HFF-Myc (cell line): Measurements from ENCODE around the gene ABCA2.

Source experiments
- DNase-seq: peaks from one replicate; pipeline ENCODE4 v3.0.0-alpha.2; 2011; ENCODE audit warnings: low read depth; ENCODE audit errors: extremely low read depth
- H3K4me3 ChIP-seq: replicated peaks from 2 replicates; pipeline ENCODE4 v1.5.1; 2011; ENCODE audit warnings: low read depth, mild to moderate bottlenecking, control low read depth, low read length
- CTCF ChIP-seq: IDR thresholded peaks from 2 replicates; pipeline ENCODE4 v1.5.1; 2012; ENCODE audit warnings: mild to moderate bottlenecking, low read depth, low read length, control low read depth; ENCODE audit errors: missing control alignments

ABCA2 gene

GRCh38 chr9:136974817-136975535 lies 53.1 kb downstream of the ABCA2 start:
- no peak for DNase-seq
- TF ChIP-seq CTCF: no peak
- no peak overlapping the region for H3K4me3 ChIP-seq

DNA sequence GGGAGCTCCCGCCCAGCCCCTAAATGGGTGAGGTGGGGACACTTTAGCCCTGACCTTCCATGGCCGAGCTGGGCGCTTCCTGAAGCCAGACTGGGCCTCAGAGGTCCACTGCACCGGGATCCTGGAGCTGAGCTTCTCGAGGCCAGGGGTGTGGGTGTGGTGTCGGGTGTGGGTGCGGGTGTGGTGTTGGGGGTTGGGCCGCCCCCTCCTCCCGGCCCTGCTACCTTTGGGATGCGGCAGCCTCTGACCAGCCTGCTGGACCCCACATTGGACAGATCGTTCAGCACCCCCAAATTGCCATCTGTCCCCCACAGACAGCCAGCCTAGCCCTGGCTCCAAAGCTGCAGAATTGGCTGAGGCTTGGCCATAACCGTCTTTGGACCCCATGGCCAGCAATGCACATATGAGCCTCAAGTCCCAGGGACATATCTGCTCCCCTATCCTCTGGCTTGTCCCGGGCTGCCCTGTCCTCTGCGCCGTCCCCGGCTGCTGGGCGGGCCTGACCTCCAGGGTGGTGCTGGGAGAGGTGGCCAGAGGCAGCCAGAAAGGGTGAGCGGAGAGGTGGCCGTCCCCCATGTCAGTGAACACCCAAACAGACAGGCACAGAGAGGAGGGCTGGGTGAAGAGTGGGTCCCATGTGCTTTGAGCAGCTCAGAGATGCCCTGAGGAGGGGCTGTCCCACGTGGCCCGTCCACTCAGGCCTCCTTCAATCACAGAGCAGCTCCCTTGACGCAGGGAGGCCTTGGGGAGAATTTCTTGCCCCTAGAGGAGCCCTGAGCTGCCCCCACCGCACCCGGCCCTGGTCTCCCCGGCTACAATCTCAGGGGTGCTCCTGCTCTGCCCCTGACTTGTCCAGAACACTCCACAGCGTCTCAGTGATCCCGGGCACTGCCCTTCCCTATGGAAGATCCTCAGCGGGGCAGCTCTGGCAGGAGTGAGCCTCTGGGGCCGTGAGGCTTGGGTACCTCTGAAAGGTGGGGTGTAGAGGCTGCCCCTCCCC lies 54.1 kb downstream of the ABCA2 start:
- TF ChIP-seq CTCF: no peak
- H3K4me3 ChIP-seq: no peak overlapping the region
- no peak for DNase-seq

DNA sequence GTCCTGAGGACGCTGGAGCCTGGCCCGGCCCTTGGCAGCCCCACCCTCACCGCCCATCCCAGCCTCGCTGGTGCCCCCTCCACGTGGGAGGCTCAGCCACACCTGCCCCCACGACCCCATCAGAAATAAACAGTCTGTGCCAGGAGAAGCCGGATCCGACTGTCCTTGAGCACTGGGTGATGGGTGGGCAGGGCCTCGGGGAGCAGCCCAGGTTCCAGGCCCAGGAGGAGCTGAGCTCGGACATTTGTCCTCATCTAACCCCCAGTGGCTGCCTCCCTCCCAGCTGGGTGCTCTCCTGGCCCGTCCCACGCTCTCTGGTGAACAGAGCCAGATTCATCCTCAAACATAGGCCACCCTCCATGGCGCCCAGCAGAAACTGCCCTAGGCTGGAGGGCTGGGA lies 55.3 kb downstream of the ABCA2 start:
- no peak overlapping the region for H3K4me3 ChIP-seq
- DNase-seq: no peak
- no peak for TF ChIP-seq CTCF

DNA sequence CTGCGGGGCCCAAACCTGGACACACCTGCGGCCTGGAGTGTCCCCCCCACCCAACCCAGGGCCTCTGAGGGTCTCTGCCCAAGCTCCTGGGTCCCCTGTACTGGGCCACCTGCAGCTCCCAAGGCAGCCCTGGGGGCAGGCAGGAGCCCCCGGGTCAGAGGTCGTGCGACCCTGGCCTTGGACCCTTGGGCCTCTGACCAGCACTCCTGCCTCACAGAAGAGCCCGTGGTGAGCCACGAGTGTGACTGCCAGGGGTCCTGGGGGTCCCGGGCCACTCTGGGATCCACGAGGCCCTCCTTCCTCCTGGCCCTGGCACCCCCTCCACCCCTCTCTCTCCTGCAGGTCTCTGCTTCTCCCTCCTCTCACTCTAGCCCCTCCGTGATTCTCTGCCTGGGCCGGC lies 55.7 kb downstream of the ABCA2 start:
- DNase-seq: no peak
- TF ChIP-seq CTCF: no peak
- no peak overlapping the region for H3K4me3 ChIP-seq

- no peak for DNase-seq
- no peak overlapping the region for H3K4me3 ChIP-seq
- TF ChIP-seq CTCF: no peak
Measured at GRCh38 chr9:136971746-136972145, 56.3 kb downstream of the ABCA2 start.

DNA sequence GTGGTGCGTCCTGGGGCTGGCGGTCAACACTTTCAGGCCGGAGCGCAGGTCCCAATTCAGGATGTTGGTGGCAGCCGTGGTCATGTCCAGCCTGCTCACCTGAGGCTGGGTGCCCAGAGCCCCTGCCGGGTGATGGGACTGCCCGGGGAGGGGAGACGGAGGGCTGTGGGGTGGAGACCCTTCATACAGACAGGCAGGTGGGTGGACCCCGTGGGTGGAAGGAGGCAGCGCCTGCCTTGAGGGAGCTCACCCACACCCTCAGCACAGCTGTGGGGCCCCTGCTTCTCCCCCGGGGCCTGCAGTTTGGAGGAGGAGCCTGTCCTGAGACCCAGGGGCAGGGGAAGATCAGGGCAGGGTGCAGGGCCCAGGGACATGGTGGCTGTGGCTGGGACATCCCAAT lies 57.7 kb downstream of the ABCA2 start:
- TF ChIP-seq CTCF: no peak
- no peak overlapping the region for H3K4me3 ChIP-seq
- DNase-seq: no peak
